SU-DHL-6 (cell line): ENCODE measurements around the gene CHERP.

Experiments
- CTCF ChIP-seq: fragments of 200-600 bp; sonication (generic); IDR thresholded peaks from one replicate; pipeline ENCODE4 v1.5.1; 2017; ENCODE audit warnings: antibody characterized with exemption, mild to moderate bottlenecking, low read length, moderate library complexity; ENCODE audit not compliant: insufficient read depth, poor library complexity, severe bottlenecking
- EZH2phosphoT487 ChIP-seq: fragments of 200-600 bp; sonication (generic), shearing (Covaris generic); conservative IDR thresholded peaks from 2 replicates; pipeline ENCODE4 v1.6.1; 2018; ENCODE audit warnings: mild to moderate bottlenecking, antibody characterized with exemption, low read length, moderate library complexity, mixed read lengths

DNA sequence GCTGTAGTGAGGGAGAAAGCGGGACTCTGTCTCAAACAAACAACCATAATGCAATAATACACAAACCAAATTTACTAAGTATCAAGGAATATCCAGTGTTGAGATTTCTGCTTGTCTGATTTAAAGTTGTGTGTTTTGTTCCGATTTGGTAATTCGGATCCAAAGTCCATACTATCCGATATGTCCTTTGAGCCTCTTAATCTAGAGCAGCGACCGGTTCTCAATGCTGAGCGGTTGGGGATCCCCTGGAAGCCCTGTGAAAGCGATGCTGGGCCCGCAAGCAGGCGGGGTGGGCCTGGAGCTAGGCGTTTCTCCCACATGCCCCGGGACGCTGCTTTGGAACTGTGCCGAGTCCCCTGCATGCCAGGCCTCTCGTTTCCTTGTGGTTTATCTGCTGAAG, 25.9 kb downstream of the CHERP start:
- TF ChIP-seq CTCF (no peak), EZH2phosphoT487 (no peak)
